GM21619 (cell line): Measurements from ENCODE around the gene ALX3.
"Not testable (repeated sequence)": the region's sequence is repeated elsewhere in the genome, so short reads cannot be mapped to it uniquely, and the experiment has no call there.

ENCODE experiments used
- ATAC-seq: cut with Tn5 transposase; IDR thresholded peaks from one replicate; pipeline ENCODE4 v1.9.1; 2021; ENCODE audit not compliant: unreplicated experiment

Gene ALX3

DNA sequence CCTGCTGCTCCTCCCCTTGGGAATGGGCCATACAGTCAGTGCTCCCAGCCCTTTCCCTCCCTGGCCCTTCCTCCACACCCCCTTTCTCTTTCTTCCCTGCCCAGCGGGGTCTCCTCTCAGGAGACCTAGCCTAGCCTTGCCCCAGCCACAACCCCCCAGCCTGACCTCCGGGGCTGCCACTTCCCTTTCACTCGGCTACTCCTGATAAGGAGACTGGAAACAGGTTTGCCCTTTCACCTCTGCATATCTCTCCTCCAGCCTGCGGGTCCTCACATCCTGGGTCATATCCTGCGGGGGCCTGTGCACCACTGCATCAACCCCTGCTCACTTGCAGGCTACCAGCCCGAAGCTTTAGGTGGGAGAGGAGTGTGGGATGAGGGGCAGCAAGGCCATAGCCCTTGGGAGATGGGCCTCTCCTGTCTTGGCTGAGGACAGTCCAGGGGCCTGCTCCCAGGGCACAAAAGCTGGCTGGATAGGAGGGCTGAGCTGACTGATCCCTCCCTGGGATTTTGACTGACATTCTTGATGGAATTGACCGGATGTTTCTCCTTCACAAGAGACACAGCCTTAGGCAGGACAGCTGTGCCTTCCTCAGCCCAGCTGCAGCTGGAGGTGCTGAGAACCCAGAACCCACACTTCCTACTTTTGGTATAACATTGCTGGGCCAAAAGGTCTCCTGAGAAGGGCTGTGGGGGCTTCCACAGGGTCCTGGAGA is 19.2 kb upstream of the ALX3 start:
- ATAC-seq: no peak

GRCh38 chr1:110088739-110089316 is 18.4 kb upstream of the ALX3 start:
- no peak for ATAC-seq

DNA sequence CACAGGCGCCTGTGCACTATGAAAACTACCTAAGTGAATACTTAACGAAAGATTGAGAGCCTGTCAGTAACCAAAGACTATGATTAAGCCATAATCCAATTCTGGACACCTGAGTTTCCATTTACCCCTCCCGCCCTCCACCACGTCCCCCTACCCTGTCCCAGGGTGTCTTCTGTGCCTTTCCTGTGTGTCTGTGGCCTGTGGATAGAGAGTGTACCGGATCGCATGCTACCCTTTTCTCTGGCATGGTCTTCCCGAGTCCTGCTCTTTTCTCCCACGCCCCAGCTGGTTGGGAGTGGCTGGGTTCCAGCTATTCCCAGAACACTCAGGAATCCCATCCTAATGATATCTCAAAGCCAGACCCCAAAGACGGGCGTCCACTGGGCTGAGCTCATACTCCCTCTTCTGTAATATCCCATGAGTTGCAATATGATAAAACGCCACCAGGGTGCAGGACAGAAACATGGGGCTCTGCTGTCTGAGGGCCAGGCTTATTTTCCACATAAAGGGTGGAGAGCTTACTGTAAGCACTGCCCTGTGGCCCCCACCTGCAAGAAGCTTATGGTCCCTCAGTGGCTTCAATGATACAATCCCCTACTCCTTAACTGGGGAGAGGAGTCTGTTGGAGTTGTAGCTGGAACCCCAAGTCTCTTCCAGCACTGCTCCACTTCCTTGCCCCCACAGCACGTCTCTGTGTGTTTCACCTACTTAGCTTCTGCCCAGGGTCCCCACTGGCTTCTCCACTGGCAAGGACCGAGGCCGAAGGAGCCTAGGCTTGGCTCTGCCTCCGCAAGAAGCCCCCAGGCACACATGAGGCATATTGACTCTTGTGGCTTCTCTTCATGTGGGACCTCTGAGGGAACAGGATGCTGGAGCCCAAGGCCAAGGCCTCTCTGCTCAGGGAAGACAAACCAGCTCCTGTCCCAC is 17.6 kb upstream of the ALX3 start:
- no peak for ATAC-seq

- ATAC-seq: no peak
These were observed 16.5 kb upstream of the ALX3 start for GRCh38 chr1:110086961-110087360.

DNA sequence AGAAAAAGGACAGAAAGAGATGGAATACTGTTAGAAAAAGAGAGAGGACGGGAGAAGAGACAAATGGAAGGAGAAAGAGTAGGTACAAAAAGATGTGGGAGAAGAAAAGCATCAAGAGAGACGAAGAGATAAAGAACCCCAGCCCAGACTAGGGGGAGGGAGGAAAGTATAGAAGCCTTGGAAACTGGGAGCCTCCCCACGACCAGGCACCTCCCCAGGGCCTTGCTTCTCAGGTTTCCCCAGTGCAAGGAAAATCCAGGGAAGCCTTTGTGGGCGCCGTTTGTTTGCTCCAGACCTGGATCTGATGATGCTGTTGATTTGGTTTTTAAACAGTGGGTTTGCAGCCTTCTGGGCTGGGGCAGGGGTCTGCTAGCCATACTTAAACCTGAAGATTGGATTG is 15.2 kb upstream of the ALX3 start:
- ATAC-seq: no peak

DNA sequence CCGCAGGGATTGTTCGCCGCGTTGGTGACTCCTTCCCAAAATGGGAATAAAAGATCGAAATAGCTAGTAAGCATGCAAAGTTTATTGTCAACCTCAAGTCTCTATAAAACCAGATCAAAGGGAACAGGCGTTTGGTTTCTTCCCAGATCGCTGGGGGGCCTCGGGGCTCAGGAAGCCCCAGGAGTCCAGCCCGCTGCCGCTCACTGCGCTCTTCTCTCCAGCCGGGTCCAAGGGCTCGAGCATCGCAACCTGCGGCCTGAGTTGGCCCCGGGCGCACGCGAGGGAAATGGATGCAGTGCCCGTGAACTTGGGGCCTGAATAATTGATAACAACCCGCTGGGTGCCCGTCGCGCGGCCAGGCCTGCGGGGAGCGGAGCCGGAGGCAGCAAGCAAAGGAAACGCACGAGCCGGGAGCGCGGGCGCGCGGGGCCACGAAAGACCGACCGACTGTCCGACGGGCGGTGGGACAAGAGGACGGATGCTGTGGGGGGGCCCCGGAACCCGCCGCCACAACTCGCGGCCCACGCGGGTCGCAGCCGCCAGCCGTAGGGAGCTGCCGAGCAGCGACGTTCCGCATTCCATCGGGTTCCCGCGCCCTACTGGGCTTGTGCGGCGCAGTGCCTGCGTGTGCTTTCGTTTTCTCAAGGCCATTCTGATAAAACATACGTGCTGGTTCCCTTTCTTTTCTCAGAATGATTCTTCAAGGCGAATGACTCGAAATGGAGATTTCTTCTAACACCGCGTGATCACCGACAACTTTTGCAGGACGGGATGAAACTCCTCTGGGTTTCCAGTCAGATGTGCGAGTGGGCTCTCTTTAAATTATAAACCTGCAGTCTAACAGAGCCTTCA is 14.0 kb upstream of the ALX3 start:
- ATAC-seq: peak; percentile 53

DNA sequence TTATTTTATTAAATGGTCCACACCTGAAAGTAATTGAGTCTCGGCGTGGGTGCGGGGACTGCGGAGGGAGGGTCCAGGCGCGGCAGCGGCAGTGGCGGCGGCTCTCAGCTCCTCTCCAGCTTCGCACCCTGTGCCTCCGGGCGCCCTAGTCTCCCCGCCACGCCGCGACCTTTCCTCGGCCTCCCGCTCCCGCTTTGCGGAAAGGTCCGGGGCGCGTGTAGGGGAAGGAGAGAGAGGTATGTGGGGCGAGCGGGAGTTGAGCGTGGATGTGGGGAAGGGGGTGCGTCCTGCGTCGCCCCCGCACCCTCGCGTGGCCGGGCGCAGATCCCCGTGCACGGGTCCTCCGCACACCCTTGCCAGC is 13.4 kb upstream of the ALX3 start:
- ATAC-seq: no peak

DNA sequence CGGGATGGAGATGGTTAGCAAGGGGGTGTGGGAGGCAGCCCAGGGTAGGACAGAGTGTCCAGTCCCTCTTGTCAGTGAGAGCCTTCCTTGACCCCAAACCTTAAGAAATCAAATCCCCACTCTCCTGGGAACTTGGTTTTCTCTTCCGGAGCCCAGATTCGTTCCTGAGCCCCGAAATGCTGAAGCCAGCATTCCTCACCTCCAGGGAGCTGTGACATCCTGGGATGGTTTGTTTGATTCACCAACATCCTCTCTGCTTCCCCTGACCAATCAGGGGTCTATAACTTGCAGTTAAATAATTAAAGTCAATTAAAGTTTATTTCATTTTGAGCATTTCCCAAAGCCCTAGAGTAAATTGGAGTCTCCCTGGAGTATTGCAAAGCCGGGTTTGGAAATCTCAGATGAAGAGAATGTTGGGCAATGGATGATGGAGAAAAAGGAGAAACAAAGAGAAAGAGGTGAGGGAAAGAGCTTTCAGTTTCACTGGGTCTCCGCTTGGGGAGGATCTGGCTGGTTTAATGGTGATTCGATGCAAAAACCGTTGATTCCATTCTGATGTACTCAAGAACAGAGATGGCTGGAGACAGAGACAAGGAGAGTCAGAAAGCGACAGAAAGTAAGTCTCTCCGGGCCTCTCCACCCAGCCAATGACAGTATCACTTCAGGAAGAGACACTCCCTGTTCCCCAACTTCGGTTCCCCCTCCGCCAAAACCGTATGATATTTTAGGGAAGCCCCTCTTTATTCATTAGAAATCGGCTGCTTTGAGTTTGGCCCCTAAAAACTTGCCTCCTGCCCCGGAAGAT is 12.8 kb upstream of the ALX3 start:
- no peak for ATAC-seq

DNA sequence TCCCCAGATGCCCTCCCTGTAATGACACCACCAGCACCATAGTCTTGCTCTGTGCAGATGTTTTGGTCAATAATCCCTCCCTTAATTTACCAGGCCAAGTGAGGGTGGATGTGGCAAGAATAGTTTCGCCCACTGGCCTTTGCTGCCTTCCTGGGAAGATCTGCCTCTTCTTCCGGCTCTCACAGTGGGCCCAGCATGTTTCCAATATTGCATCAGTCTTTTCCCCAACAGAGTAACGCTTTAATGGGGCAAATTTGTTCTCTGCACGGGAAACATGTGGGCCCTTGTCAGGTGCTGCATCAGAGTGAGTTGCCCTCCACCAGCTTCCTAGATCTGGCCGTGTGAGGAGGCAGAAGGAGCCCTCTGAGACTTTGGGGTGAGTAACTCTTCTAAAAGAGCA is 12.0 kb upstream of the ALX3 start:
- ATAC-seq: no peak

GRCh38 chr1:110081061-110081460 is 10.6 kb upstream of the ALX3 start:
- ATAC-seq: no peak

- not testable (repeated sequence) for ATAC-seq
These were observed 9.5 kb upstream of the ALX3 start for GRCh38 chr1:110079995-110080394.

DNA sequence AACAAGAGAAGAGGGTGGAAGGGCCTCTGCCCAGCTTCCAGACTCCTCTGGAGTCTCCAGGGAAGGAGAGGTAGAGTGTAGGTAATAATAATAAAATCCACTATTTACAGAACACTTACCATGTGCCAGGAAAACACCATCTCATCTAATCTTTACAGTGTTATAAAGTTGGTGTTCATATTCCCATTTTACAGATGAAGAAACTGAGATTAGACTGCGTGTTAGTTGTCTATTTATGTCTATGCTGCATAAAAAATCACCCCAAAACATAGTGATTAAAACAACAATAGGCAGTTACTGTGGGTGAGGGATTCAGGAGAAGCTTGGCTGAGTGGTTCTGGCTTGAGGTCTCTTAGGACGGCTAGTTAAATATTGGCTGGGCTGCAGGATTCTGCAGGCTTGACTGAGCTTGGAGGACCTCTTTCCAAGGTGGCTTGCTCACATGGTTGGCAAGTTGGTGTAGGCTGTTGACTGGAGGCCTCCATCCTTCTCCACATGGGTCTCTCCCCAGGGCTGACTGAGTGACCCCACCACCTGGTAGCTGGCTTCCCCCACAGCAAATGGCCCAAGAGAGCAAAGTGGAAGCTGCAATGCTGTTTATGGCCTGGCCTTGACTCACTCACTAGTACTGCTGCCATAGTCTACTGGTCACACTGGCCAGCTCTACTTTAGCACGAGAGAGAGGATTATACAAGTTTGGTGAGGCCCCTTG is 6.5 kb upstream of the ALX3 start:
- ATAC-seq: no peak

DNA sequence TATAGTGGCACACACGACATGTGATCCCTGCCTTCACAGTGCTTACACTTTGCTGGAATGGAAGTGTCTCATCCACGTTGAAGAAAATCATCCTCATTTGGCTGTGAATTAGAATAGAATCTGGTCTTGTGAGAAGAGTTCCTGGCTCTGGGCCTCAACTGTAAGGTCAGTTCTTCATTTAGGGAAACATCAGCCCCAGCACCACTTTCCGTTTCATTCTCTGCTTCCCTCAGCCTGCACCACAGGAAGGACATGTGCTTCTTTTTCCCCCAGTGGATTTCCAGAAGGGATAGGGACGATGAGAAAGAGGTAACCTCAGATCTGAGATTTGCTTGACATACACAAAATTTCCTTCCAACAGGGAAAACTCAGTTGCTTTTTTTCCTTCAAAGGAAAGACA is 3.7 kb upstream of the ALX3 start:
- no peak for ATAC-seq

DNA sequence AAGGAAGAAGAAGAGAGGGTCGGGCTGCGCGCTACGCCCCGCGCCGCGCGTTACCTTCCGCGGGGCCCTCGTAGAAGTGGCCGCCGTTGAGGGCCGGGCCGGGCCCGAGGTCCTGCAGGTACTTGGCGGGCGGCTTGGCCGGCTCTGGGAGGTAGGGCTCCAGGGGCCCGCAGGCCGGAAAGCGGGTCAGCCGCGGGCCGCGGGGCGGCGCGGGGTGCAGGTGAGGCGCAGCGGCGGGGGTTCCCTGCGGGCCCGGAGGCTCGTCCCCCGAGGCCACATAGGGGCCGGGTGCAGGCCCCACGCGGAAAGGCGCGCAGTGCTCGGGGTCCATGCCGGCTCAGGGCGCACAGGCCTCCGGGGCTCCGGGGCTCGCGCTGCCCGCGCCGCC is 196 bp downstream of the ALX3 start:
- ATAC-seq: no peak

DNA sequence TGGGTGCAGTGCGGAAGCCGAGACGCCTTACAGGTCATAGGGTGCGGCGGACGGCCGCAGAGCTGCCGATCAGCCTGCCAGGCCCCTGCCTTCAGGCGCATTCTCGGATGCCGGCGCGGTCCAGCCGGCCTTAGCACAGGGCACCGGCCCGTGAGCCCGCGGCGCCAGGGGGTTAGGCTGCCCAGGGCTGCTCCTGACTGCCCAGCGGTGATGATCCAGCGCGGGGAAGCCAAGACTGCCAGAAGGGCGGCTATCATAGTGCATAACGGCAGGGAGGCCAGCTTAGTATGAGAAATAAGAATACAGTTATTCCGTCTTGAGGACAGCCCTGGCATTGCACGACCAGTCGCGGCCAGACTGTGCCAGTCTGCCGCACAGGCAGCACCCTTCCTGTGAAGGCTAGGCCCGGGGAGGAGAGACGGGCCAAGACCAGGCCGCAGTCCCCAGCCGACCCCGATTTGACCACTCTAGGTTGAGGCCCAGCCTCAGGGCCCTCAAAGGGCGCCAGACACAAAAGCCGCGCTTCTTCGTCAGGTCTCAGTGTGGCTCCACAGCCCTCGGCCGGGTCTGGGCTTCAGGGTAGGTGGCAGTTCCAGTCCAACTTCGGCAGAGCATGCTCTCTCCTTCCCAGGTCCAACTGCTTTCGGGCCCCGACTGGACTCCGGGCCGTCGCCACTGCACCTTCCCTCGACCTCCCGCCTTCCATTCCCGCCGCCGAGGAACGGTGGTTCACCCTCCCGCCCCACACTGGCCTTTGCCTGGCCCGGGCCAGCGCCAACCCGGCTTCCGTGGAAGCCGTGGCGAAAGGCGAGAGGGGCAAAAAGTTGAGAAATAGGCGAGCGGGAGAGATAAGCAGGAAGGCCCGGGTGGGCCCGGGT is 829 bp downstream of the ALX3 start:
- ATAC-seq: no peak

- ATAC-seq: no peak
These were observed 1.6 kb downstream of the ALX3 start for GRCh38 chr1:110068646-110069403.

GRCh38 chr1:110067893-110068645 is 2.4 kb downstream of the ALX3 start:
- ATAC-seq: no peak
